Measurements from ENCODE around the gene SMIM24. TPM values are rescaled to one million over a fixed set of nuclear protein-coding genes. Genes with fewer than 3 reads are reported as not detected.
"Not testable (repeated sequence)": the region's sequence is repeated elsewhere in the genome, so short reads cannot be mapped to it uniquely, and the experiment has no call there.

Gene SMIM24
- total RNA-seq, 2 experiments from 2014 or later = 5.2 to 6.0 TPM

GRCh38 chr19:3457528-3458228 is 22.6 kb downstream of the SMIM24 start:
- ATAC-seq (ENCODE audit: low read depth) (no peak), DNase-seq (no peak)
- Mint-ChIP-seq H3K27ac (no peak overlapping the region), H3K36me3 (no peaks in the 10 kb centered on the region), H3K4me1 (peaks cover 3% of the 10 kb centered on the region), H3K9me3 (no peaks in the 10 kb centered on the region), H3K27me3 (no peaks in the 10 kb centered on the region), H3K4me3 (no peak overlapping the region)
- POLR2A ChIA-PET = no interaction called here

DNA sequence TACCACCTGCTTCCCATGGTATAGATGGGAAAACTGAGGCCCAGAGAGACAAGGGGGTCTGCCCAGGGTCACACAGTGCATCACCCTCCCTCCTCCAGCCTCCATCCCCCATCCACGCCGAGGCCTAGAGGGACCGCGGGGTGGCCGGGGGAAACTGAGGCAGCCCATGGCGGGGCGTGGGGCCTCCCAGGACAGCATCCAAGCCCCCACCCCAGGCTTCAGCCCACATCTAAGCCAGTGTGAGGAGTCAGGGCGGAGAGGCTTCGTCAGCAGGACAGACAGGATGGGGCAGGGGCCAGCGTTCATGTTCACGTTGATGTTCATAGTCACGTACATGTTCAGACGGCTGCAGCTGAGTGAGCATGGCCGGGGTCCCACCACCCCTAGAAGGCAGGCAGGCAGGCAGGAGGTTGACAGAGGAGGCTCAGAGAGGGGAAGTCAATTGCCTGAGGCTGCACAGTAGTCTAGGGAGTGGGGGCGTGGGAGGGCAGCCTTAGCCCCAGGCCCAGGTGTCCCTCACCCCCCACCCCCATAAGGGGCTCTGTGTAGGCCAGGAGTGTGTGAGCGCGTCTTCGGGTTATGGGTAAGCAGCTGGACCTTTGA is 23.3 kb downstream of the SMIM24 start:
- no peak overlapping the region for H3K4me3 Mint-ChIP-seq
- no peak for DNase-seq
- no peaks in the 10 kb centered on the region for H3K27me3 Mint-ChIP-seq
- no peaks in the 10 kb centered on the region for H3K9me3 Mint-ChIP-seq
- no peaks in the 10 kb centered on the region for H3K36me3 Mint-ChIP-seq
- peak; percentile 17 for ATAC-seq (ENCODE audit: low read depth)
- H3K27ac Mint-ChIP-seq = no peak overlapping the region
- POLR2A ChIA-PET = no interaction called here
- H3K4me1 Mint-ChIP-seq = peaks cover 3% of the 10 kb centered on the region

DNA sequence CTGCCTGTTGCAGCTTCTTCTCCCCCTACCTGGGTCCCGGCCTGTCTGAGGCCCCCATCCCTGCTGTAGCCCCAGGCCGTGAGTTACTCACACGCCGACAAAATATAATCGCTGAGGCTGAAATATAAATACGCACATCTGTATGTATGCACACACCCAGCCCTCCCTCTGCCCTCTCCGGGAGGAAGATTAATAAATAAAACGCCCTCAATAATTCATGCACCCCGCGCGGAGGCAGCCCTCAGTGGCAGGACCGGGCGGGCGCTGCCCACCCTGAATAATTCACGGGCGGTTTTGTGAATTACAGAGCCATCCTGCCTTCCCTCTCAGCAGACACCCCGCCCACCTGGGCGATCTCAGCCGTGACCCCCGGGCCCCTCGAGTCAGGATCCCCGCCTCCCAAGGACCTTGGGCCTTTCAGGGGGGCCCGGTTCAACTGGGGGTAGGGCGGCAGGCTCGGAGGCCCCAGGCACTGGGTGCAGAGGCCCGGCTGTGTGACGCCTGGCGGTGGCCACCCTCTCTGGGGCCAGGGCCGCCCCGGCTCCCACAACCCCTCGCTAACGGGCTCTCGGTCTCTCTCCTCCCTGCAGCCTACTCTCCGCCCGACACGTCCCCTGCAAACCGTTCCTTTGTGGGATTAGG is 24.2 kb downstream of the SMIM24 start:
- no peak overlapping the region for H3K4me3 Mint-ChIP-seq
- H3K27me3 Mint-ChIP-seq = no peaks in the 10 kb centered on the region
- DNase-seq (no peak), ATAC-seq (ENCODE audit: low read depth) (no peak)
- no peaks in the 10 kb centered on the region for H3K9me3 Mint-ChIP-seq
- peaks cover 4% of the 10 kb centered on the region for H3K4me1 Mint-ChIP-seq
- H3K27ac Mint-ChIP-seq = no peak overlapping the region
- H3K36me3 Mint-ChIP-seq = peaks cover under 1% of the 10 kb centered on the region
- POLR2A ChIA-PET = no interaction called here

- peaks cover 7% of the 10 kb centered on the region for H3K4me1 Mint-ChIP-seq
- POLR2A ChIA-PET = no interaction called here
- H3K9me3 Mint-ChIP-seq = no peaks in the 10 kb centered on the region
- H3K36me3 Mint-ChIP-seq = peaks cover 2% of the 10 kb centered on the region
- ATAC-seq (ENCODE audit: low read depth) (no peak), DNase-seq (no peak)
- no peaks in the 10 kb centered on the region for H3K27me3 Mint-ChIP-seq
- no peak overlapping the region for H3K27ac Mint-ChIP-seq
- H3K4me3 Mint-ChIP-seq = no peak overlapping the region
Observed at GRCh38 chr19:3455393-3455955, 24.9 kb downstream of the SMIM24 start.

DNA sequence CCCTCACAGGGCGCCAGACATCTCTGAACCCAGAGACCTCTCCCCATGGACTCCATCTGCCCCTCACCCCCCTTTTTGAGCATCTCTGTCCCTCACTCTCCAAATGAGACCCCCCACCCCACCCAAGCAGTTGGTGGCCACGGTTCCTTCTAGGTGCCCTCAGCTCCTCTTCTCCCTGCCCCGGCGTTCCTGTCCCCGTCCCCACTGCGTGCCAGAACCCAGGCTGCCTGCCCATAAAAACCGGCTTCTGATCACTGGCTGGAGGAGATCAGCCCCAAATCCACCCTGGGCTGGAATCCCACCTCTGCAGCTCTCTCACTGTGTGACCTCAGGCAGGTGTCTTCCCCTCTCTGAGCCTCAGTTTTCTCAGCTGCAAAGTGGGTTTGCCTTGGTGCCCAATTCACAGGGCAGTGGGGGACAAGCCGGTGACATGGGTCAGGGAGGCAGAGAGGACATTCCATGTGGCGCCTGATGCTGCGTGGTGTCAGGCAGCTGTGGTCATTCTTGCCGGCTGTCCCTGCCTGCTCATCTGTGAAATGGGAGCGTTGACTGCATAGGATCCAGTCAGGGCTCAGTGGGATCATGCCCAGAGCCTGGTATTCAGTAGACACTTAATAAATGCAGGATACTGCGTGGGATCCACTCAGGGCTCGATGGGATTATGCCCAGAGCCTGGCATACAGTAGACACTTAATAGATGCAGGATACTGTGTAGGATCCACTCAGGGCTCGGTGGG is 25.5 kb downstream of the SMIM24 start:
- peaks cover 7% of the 10 kb centered on the region for H3K4me1 Mint-ChIP-seq
- H3K36me3 Mint-ChIP-seq = peaks cover 2% of the 10 kb centered on the region
- ATAC-seq (ENCODE audit: low read depth) (no peak), DNase-seq (no peak)
- no peak overlapping the region for H3K27ac Mint-ChIP-seq
- no peak overlapping the region for H3K4me3 Mint-ChIP-seq
- no peaks in the 10 kb centered on the region for H3K9me3 Mint-ChIP-seq
- POLR2A ChIA-PET = no interaction called here
- no peaks in the 10 kb centered on the region for H3K27me3 Mint-ChIP-seq

DNA sequence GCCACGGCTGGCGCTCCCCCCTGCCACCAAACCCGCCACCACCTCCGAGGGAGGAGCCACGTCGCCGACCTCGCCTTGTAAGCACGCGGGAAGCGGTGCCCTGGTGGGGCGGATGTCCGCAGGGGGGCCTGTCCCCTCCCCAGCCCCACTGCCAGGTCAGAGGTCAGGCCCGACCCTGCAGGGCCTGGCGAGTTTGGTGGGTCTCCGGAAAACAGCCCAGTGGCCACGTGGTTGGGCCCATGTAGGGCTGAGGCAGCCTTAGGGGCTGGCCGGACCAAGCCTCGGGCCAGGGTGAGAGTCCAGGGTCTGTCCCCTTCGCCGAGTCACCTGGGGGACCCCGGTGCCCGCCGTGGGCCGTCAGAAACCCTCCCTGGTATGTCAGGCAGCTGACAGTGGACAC is 26.5 kb downstream of the SMIM24 start:
- Mint-ChIP-seq H3K4me1 (peaks cover 5% of the 10 kb centered on the region), H3K27me3 (no peaks in the 10 kb centered on the region), H3K27ac (no peak overlapping the region), H3K9me3 (no peaks in the 10 kb centered on the region), H3K36me3 (peaks cover 2% of the 10 kb centered on the region), H3K4me3 (no peak overlapping the region)
- DNase-seq (no peak), ATAC-seq (ENCODE audit: low read depth) (no peak)
- POLR2A ChIA-PET = no interaction called here

GRCh38 chr19:3452942-3453214 is 27.4 kb downstream of the SMIM24 start:
- H3K4me3 Mint-ChIP-seq; H3K27ac Mint-ChIP-seq; H3K4me1 Mint-ChIP-seq; H3K27me3 Mint-ChIP-seq; H3K36me3 Mint-ChIP-seq; DNase-seq; ATAC-seq (ENCODE audit: low read depth); H3K9me3 Mint-ChIP-seq; POLR2A ChIA-PET: not testable (repeated sequence)

- ATAC-seq (ENCODE audit: low read depth) = no peak
- Mint-ChIP-seq H3K9me3 (no peaks in the 10 kb centered on the region), H3K4me3 (no peak overlapping the region), H3K27ac (no peak overlapping the region), H3K4me1 (peaks cover 5% of the 10 kb centered on the region), H3K27me3 (no peaks in the 10 kb centered on the region), H3K36me3 (peaks cover 2% of the 10 kb centered on the region)
- POLR2A ChIA-PET = no interaction called here
- no peak for DNase-seq
Observed at GRCh38 chr19:3452171-3452941, 28.0 kb downstream of the SMIM24 start.

DNA sequence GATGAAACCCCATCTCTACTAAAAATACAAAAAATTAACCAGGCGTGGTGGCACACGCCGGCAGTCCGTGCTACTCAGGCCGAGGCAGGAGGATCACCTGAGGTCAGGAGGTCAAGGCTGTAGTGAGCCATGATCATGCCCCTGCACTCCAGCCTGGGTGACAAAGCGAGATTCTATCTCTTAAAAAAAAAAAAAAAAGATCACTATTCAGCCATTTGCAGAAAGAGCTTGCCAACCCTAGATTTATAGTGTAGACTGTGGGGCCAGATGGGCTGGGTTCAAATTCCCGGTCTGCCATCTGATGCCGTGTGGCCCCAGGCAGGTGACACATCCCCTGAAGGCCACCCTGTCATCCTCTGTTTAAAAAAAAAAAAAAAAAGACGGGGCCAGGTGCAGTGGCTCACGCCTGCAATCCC is 28.9 kb downstream of the SMIM24 start:
- DNase-seq = no peak
- Mint-ChIP-seq H3K4me3 (no peak overlapping the region), H3K4me1 (peaks cover 5% of the 10 kb centered on the region), H3K36me3 (peaks cover 2% of the 10 kb centered on the region), H3K27me3 (no peaks in the 10 kb centered on the region), H3K27ac (no peak overlapping the region), H3K9me3 (no peaks in the 10 kb centered on the region)
- POLR2A ChIA-PET = no interaction called here
- ATAC-seq (ENCODE audit: low read depth) = no peak

DNA sequence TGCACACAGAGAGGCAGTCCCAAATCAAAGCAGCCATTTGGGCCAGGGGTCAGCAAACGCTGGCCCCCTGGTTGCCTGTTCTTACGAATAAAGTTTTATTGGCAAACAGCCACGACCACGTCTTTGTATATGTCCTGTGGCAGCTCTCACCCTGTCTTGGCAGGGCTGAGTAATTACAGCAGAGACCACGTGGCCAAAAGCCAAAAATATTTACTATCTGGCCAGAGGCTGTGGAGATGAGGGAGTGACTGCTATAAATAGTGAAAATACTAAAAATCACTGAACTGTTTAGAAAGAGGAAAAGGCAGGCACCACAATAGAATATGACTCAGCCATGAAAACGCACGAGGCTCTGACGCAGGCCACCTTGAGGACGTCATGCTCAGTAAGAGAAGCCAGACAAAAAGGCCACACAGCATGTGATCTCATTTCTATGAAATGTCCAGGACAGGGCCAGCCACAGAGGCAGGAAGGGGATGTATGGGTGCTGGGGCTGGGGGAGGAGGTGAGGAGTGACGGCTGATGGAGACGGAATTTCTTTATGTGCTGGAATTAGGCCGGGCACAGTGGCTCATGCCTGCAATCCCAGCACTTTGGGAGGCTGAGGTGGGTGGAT is 29.4 kb downstream of the SMIM24 start:
- no peak overlapping the region for H3K27ac Mint-ChIP-seq
- no peak for ATAC-seq (ENCODE audit: low read depth)

GRCh38 chr19:3448616-3449334 is 31.6 kb downstream of the SMIM24 start:
- peaks cover 8% of the 10 kb centered on the region for H3K4me1 Mint-ChIP-seq
- no peak for DNase-seq
- H3K9me3 Mint-ChIP-seq = no peaks in the 10 kb centered on the region
- no peaks in the 10 kb centered on the region for H3K27me3 Mint-ChIP-seq
- peaks cover 2% of the 10 kb centered on the region for H3K36me3 Mint-ChIP-seq
- H3K4me3 Mint-ChIP-seq = no peak overlapping the region
- POLR2A ChIA-PET = no interaction called here
- ATAC-seq (ENCODE audit: low read depth) = no peak
- H3K27ac Mint-ChIP-seq = no peak overlapping the region

More for the DNA sequence above, 29.4 kb downstream of the SMIM24 start:
- no peaks in the 10 kb centered on the region for H3K9me3 Mint-ChIP-seq
- peaks cover 5% of the 10 kb centered on the region for H3K4me1 Mint-ChIP-seq
- peaks cover 2% of the 10 kb centered on the region for H3K36me3 Mint-ChIP-seq
- no peak for DNase-seq
- POLR2A ChIA-PET = no interaction called here
- H3K4me3 Mint-ChIP-seq = no peak overlapping the region
- H3K27me3 Mint-ChIP-seq = no peaks in the 10 kb centered on the region

GRCh38 chr19:3446657-3447056 is 33.7 kb downstream of the SMIM24 start:
- ATAC-seq (ENCODE audit: low read depth); H3K9me3 Mint-ChIP-seq; H3K4me3 Mint-ChIP-seq; H3K27me3 Mint-ChIP-seq; H3K27ac Mint-ChIP-seq; POLR2A ChIA-PET; H3K36me3 Mint-ChIP-seq; DNase-seq; H3K4me1 Mint-ChIP-seq: not testable (repeated sequence)
